Measurements from ENCODE around the gene PSMD5.

The PSMD5 gene

DNA sequence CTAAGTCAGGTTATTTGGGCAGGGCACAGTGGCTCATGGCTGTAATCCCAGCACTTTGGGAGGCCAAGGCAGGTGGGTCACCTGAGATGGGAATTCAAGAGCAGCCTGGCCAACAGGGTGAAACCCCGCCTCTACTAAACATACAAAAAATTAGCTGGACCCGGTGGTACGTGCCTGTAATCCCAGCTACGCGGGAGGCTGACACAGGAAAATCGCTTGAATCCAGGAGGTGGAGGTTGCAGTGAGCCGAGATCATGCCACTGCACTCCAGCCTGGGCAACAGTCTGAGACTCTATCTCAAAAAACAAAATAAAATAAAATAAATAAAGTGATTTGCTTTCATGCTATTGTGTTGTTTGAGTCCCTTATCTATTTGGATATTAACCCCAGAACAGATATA lies 41.3 kb downstream of the PSMD5 start:
- FAIRE-seq: no peak

DNA sequence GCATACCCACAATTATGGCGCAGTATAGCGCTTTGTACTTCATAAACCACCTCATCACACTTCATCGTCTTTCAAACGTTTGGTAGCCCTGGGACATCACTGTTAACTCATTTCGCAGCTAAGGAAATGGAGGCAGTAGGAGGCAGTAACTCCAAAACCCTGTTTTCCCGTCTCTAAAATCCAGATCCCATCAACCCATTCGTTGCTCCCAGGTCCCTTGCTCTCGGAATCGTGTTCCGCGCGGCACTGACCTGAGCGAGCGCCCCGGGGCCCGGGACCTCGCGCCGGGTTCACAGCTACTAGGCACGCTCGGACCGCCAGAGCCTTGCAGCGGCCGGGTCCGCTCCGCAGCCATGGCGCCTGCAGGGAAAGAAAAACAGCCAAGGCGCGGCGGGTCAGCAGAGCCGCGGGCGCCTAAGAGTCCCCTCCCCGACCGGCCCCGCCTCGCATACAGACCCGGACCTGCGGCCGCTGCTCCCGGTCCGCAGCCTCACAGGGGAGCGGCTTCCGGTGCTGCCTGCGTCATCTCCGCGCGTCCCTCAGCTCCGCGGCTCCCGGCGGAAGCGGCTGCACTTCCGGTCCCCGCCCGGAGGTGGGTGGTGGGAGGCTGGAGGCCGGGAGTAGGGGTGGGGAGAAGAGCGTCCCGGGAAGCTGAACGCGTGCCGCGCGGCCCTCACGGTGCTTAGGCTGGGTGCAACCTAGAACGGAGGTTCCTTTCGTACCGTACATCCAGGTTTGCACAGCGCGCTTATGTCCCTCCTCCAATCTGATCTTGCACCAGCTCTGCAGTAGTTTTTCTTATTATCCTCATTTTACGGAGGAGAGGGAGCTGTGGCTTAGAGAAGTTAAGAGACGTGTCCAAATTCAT lies 49.6 kb downstream of the PSMD5 start, which contains the start of gene FBXW2:
Gene FBXW2 (minus strand): TSS at position 519 of the 868 bp plus-strand sequence. CDS start 5,158 bp downstream, outside the sequence.
- FAIRE-seq: no peak

DNA sequence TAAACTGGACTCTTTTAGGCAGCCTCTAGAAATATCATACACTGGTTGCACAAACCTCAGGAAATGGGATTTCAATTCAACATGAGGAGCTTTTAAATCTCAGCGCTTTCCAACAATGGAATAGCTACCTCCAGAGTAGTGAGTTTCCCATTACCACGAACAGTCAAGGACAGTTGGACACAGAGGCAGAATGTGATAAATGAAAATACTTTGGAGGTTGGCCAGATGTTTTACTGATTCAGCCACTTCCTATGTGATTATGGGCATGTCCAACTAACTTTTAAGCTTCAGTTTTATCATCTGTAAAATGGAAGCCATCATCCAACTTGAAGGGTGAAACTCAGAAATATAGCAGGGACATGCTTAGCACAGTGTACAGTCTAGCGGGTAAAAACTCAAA lies 51.6 kb downstream of the PSMD5 start:
- FAIRE-seq: no peak

DNA sequence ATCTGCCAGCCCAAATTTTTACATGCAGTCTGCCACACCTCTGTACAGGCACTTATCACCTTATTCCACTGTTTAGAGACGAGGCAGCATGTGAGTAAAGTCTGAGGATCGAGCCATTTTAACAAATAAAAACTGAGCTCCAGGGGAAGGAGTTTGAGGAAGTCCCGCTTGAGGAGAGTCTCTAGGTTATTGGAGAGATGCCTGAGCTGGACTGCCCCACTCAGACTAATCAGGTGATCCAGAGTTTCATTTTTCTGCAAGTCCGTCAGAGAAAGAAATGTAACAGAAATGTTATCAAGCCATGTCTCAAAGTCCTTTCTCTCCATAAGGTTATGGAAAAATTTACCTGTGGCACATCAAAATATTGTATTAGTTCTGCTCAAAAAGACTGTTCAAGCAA lies 54.8 kb downstream of the PSMD5 start:
- FAIRE-seq: no peak

DNA sequence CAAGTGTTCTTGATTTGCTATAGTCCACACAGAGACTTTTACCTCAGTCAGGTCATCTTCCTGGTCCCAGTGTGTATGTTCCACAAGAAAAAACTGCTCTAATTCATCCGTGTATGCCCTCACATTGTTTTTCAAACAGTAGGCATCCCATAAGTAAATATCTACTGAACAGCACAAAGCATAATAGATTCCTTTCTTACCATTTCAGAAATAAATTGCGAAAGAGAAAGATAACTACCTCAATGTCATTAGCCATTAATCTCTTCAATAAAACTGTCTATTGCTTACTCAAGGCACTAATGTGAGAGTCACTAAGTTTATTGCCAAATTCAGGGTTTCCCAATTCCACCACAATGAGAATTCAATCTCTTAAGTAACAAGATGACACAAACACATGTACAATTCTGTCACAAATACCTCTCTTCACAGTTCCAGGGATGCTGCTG lies 59.1 kb downstream of the PSMD5 start:
- FAIRE-seq: no peak

DNA sequence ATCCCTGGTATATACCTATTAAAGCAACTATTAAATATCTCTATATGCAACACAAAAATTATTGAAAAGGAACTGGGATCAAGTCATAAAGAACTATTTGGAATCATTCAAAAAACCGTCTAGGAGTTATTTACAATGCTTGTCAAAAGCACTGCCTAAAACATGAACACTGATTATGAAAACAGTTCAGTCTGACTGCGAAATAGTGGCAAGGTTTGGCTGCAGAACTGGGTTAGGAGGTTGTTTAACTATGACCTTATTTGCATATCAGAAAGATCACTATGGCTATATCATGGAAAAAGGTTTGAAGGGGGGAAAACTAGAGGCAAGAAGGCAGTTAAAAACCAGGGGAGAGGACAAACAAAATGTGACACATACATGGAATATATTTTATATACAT lies 61.5 kb downstream of the PSMD5 start:
- no peak for FAIRE-seq

DNA sequence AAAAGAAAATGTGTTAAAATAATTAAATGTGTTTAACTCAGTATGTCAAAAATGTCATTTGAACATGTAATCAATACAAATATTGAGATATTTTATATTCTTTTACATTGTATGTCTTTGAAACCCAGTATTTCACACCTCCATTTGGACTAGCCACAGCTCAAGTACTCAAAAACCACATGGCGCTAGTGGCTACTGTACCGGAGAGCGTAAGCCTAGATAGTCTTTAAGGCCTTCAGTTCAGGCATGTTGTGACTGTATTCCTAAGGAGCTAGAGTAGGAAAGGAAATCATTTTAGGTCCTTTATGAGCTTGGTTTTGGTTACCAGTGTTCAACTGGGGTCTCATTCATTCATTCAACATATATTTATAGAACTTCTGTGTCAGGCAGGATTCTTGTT lies 62.4 kb downstream of the PSMD5 start:
- FAIRE-seq: no peak

DNA sequence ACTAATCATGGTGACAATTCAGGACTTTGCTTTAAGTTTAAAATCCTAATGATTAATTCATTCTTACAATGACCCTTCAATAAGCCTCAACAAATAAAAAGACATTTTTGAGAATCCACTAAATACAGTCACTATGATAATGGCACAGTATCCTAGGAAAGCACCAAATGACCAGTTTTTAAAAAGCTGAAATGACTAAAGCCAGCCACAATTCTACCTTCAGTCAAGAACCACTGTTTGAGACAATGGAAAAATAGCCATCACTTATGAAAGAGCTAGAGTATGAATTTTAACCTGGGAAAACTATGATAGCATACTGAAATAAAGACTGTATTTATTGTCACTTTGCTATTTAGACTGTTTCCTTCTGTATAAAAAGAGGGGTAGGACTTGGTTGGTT lies 63.5 kb downstream of the PSMD5 start:
- no peak for FAIRE-seq

DNA sequence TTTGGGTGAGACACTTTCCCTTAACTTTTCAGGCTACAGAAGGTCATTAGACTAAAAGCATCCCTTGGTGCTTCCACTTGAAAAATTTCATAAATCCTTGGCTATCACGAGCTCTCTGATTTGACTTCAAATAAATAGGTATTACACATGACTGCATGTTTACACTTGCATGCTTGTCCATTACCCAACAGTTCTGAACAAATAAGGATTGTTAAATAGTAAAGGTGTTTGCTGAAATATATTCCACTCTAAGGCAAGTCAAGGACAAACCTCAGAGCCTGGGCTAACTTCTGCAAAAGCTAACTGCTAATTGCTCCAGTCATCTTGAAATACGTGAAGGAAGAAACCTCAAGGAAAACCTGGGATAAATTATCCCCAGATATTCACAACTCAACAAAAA lies 64.0 kb downstream of the PSMD5 start:
- FAIRE-seq: no peak

DNA sequence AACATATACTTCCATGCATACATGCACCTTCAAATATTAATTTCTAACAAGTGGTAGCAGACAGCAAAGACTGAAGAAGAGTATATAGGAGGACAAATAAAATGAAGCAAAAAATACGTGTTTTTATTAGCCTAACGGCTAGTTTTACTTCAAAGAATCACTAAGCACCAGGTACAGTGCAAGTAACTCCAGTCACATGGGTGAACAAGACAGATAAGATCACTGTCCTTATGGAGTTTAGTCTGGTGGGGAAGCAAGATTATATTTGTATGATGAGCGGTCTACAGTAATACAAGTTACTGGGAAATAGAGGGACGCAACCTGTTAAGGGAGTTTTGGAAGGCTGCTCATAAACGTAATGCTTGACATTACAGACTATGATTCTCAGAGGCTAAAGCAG lies 65.5 kb downstream of the PSMD5 start:
- no peak for FAIRE-seq

DNA sequence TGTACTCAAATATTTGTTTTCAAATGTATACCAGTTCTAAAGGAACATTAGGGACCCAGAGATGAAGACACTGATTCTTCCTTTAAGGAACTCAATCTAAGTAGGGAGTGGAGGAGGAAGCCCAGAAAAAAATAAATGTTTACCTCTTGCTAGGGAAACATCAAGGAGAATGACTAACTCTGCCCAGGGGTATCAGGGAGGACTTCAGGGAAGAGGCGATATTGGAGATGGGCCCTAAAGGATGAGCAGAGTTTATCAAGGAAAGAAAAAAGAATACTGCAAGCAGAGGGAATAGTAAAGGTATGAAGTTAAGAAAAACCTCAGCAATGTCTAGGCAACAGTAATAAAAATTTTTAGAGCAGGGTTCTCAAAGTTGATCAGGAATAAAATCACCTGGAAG lies 65.9 kb downstream of the PSMD5 start:
- FAIRE-seq: no peak

DNA sequence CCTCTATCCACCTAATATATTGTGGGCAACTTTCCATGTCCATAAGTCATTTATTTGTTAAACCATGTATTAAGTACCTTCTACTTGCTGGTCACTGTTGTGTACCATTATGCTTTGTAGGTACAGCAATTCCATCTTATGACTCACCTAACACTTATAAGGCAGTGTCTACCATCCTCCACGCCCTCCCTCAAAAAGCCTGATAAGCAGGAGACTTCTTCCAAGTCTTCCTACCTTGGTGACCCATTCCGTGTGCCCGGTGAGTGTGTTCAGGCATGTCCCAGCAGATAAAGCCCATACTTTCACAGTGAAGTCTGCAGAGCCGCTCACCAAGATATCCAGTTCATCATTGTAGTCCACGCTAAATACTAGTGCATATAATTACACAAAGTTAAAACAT lies 66.9 kb downstream of the PSMD5 start:
- no peak for FAIRE-seq

DNA sequence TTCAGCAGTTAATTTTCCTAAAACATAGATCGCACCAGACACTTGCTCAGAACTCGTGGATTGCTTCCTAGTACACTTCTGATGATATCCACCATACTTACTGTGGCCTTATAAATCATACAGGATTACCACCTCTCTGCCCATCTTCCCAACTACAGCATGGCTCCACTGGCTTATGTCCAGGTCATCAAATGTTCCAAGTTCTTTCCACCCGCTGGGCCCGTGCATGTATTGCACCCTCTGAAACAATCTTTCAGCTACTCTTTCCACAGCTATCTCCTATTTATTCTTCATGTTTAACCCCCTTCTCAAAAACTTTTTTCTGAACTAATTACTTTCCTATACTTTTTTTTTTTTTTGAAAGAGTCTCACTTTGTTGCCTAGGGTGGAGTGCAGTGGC lies 68.0 kb downstream of the PSMD5 start:
- no peak for FAIRE-seq

DNA sequence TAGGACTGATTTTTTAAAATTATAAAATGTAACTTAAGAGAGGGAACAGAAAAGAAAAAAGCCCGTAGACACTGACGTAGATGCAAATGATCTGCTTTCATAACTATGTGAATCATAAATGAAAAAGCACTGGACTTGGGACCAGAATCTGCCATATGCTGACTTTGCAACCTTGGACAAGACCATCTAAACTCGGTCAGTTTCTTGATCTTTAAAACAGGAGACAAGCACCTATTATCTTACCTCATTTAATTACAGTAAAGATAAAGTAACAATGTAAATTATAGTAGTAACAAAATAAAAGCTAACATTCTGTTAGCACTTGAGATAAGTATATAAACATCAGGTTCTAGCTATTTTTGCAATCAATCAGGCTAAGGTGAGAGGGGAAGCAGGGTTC lies 69.5 kb downstream of the PSMD5 start:
- FAIRE-seq: no peak

DNA sequence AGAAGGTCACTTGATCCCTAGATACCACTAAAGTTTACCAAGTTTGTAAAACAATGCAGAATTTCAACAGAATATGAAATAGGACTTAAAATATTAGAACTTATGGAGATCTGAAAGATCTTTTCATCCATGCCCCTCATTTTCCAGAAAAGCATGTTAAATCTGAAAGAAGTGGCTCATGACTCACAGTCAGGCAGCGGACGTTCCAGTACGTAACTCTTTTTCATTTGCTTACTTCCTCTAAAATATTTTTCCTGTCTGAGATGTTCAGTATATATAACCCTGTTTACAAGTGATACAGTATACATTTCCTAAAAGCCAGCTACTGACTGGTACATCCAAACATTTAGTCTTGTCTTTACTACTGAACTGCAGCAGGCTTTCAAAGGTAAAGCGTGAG lies 71.8 kb downstream of the PSMD5 start:
- FAIRE-seq: no peak

DNA sequence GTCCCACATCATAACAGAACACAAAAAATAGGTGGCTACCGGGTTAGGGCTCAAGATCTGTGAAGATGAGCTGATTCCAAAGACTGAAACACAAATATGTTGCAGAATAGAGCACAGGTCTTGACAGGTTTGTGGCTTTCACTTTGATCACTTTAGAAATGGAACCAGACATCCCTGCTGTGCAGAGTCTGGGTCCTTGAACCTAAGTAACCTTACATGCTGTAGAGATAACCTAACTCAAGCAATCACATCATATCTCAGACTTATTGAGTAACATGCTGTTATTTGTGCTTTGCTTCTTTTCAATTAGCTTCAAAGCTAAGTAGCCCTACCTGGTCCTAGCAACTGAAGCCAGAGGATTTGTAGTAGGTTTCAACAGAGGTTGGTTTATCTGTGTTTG lies 73.8 kb downstream of the PSMD5 start:
- FAIRE-seq: no peak

DNA sequence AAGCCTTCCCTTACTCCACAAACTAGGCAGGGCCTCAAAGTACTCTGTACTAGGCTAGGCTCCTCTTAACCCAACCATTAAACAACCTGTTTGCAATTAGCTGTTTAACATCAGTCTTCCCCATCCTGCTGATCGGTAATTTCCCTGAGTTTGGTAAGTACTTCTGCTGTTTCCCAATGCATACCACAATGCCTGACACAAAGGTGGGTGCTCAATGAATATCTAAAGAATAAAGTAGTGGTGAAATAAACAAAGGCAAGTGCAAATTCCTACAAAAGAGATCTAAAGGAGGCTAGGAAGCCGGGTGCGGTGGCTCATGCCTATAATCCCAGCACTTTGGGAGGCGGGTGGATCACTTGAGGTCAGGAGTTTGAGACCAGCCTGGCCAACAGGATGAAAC lies 74.5 kb downstream of the PSMD5 start:
- FAIRE-seq: no peak

DNA sequence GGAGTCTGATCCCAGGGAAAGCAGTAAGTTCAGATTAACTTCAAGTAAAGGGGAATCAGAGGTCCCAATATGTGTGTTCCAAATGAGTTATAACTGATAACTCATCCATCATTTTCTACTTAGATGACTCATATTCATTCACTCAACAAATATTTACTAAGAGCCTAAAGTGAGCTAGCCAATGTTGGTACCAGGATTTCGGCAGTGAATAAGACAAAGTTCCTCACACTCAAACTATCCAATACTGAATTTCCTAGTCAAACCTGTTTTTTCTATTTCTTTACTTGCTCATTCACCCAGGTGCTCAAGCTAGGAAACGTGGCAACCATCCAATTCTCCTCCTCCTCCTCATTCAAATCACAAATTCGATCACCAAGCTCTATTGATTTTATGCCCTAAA lies 75.3 kb downstream of the PSMD5 start:
- no peak for FAIRE-seq

All from colon (tissue), 2 donors.